Measurements from ENCODE around the gene TNFSF8.

The TNFSF8 gene

DNA sequence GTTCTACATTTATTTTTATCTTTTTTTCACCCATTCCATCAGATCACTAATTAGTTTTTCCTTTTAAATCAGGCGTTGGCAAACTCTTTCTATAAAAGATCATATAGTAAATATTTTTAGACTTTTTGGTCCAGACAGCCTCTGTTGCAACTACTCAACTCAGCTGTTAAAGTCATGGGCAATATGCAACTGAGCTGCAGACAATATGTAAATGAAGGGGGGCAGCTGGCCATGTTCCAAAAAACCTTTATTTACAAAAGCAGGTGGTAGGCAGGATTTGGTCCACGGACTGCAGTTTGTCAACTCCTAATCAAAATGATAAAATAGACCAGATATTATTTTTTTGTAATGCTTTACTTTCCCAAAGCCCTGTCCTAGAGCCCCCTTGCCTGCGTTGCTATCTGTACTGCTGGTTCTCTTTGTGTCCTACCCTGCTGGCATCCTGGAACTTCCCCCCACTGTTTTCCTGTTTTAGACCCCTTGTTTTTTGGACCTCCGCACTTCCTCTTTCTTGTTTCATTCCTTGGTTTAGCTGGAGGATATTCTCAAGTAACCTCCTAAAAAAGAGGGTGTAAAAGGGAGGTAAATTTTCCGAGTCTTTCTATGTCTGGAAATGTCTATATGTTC, 24.7 kb upstream of the TNFSF8 start:
- Histone ChIP-seq H3K27ac (ENCODE audit: low read length) (no peak overlapping the region), H3K36me3 (ENCODE audit: insufficient read depth, low read depth, low read length) (no peaks in the 10 kb centered on the region), H3K9ac (ENCODE audit: low read depth, low read length) (no peak overlapping the region), H3K9me3 (ENCODE audit: insufficient read depth, low read depth, low read length) (peaks cover 5% of the 10 kb centered on the region; the same call in 1 of the 2 replicates), H3K4me1 (ENCODE audit: insufficient read depth, low read length) (peaks cover 4% of the 10 kb centered on the region; the same call in 1 of the 2 replicates), H3K27me3 (ENCODE audit: insufficient read depth, low read length) (no peaks in the 10 kb centered on the region), H3K4me3 (ENCODE audit: low read length) (no peak overlapping the region)

DNA sequence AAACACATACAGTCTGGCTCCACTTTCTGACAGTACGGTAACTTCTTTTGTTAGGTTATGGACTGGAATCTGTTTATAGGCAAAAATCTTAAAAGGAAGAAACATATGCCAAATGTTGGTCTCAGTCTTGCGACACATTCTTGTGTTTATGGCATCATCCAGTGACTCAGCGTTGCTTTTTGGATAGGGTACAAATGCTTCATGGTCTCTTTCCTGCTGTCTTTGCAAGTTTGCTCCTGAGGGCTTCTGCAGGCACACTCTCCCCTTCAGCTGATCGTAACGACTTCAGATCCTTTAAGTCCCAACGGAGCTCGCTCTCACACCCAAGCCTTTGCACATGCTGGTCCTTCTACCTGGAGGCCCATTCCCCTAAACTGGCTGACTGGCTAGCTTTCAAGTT, 23.6 kb upstream of the TNFSF8 start:
- Histone ChIP-seq H3K36me3 (ENCODE audit: insufficient read depth, low read depth, low read length) (no peaks in the 10 kb centered on the region), H3K27ac (ENCODE audit: low read length) (no peak overlapping the region), H3K9me3 (ENCODE audit: insufficient read depth, low read depth, low read length) (no peaks in the 10 kb centered on the region), H3K27me3 (ENCODE audit: insufficient read depth, low read length) (no peaks in the 10 kb centered on the region), H3K4me1 (ENCODE audit: insufficient read depth, low read length) (peaks cover 4% of the 10 kb centered on the region; the same call in 1 of the 2 replicates), H3K4me3 (ENCODE audit: low read length) (no peak overlapping the region), H3K9ac (ENCODE audit: low read depth, low read length) (no peak overlapping the region)

DNA sequence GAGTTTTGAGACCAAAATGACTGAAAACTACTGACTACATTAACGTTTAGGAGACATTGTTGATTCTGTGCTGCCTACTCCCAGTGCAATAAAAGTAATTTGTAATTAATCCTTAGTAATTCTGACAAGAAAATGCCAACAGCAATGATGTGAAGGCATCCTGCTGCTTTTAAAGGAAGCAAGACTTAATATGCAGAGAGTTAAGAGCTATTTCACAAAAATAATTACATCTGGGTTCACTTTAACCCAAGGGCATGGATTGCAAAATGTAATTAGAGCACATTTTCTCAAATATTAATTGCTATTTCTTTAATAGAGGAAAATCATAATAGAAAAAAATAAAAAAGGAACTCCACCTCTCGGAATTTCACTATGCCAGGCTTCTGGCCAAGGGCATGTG, 22.7 kb upstream of the TNFSF8 start:
- no peaks in the 10 kb centered on the region for H3K27me3 ChIP-seq (ENCODE audit: insufficient read depth, low read length)
- no peak overlapping the region for H3K9ac ChIP-seq (ENCODE audit: low read depth, low read length)
- H3K36me3 ChIP-seq (ENCODE audit: insufficient read depth, low read depth, low read length) = no peaks in the 10 kb centered on the region
- no peaks in the 10 kb centered on the region for H3K9me3 ChIP-seq (ENCODE audit: insufficient read depth, low read depth, low read length)
- H3K27ac ChIP-seq (ENCODE audit: low read length) = no peak overlapping the region
- peaks cover 4% of the 10 kb centered on the region; the same call in 1 of the 2 replicates for H3K4me1 ChIP-seq (ENCODE audit: insufficient read depth, low read length)
- H3K4me3 ChIP-seq (ENCODE audit: low read length) = no peak overlapping the region

DNA sequence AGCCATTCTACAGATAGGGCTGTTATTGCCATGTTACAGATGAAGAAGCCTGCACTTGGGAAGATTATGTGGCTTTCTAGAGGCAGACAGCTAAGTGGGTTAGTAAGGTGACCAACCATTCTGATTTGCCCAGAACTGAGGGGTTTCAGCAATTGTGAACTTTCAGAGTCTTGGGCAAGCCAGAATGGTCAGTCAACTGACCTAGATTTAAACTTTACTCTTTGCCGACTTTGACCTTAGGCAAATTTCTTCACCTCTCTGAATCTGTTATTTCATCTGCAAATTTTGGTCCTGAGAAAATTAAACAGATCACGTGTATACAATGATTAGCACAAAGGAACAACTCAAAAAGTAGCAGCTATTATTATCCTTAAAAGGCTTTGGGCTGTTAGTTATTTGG, 20.4 kb upstream of the TNFSF8 start:
- H3K27ac ChIP-seq (ENCODE audit: low read length) = no peak overlapping the region
- no peaks in the 10 kb centered on the region for H3K36me3 ChIP-seq (ENCODE audit: insufficient read depth, low read depth, low read length)
- H3K4me1 ChIP-seq (ENCODE audit: insufficient read depth, low read length) = peaks cover 4% of the 10 kb centered on the region; the same call in 1 of the 2 replicates

DNA sequence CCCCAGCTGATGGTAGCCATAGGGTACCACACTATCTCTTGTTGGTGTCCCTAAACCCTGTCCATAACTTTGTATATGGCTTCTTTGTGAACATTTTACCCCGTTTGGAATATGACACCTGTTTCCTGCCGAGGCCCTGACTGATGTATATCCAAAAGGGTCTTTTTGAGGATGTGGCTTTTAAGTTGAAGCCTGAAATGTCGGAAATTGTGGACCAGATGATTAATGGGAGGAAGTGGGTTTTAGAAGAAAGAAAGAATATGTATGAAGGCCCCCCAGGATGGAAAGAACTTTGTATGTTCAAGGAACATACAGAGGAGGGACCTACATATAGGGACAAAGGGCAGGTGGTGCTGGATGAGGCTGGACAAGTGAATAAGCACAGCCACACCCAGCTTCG, 16.7 kb upstream of the TNFSF8 start:
- H3K4me1 ChIP-seq (ENCODE audit: insufficient read depth, low read length) = no peaks in the 10 kb centered on the region
- no peaks in the 10 kb centered on the region for H3K9me3 ChIP-seq (ENCODE audit: insufficient read depth, low read depth, low read length)
- no peak overlapping the region for H3K9ac ChIP-seq (ENCODE audit: low read depth, low read length)
- H3K4me3 ChIP-seq (ENCODE audit: low read length) = no peak overlapping the region
- no peaks in the 10 kb centered on the region for H3K36me3 ChIP-seq (ENCODE audit: insufficient read depth, low read depth, low read length)
- no peak overlapping the region for H3K27ac ChIP-seq (ENCODE audit: low read length)
- H3K27me3 ChIP-seq (ENCODE audit: insufficient read depth, low read length) = peaks cover 17% of the 10 kb centered on the region

More for the DNA sequence above, 20.4 kb upstream of the TNFSF8 start:
- peaks cover 13% of the 10 kb centered on the region for H3K27me3 ChIP-seq (ENCODE audit: insufficient read depth, low read length)
- H3K9me3 ChIP-seq (ENCODE audit: insufficient read depth, low read depth, low read length) = no peaks in the 10 kb centered on the region
- H3K4me3 ChIP-seq (ENCODE audit: low read length) = no peak overlapping the region
- no peak overlapping the region for H3K9ac ChIP-seq (ENCODE audit: low read depth, low read length)

DNA sequence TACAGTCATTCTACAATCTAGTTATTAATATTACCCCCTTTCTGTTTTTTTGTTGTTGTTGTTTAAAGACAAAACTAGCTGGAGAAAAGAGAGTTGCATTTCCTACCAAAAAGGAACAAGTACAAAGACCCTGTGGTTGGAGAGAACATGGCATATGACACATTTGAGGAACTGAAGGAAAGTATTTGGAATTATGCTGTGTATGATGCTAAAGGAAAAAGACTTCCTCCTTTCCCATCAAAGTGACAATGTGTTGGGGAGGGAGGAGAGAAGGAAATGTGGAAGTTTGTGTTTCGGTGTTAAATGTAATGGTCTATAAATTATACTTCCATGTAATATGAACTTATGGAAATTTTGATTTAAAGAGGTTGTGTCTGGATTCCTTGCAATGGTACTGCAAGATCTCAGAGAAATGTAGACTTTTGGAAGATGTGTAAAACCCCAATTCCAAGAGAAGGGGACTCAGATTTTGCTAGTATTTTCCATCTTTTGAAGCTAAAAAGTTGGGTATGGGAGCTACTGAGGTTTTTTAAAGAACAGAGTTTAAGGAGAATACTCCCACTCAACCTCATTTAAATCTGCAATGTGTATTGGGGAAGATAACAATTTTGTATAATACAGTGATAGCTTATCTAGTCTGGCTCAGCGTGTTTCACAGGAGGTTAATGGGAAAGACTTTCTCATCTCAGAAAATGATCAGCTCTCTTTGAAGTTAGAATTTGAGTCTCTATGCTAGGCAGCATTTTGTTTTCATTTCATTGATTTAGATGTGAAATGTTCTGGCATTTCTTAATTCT, 15.4 kb upstream of the TNFSF8 start:
- Histone ChIP-seq H3K36me3 (ENCODE audit: insufficient read depth, low read depth, low read length) (no peaks in the 10 kb centered on the region), H3K27me3 (ENCODE audit: insufficient read depth, low read length) (peaks cover 17% of the 10 kb centered on the region), H3K27ac (ENCODE audit: low read length) (no peak overlapping the region), H3K9me3 (ENCODE audit: insufficient read depth, low read depth, low read length) (no peaks in the 10 kb centered on the region), H3K9ac (ENCODE audit: low read depth, low read length) (no peak overlapping the region), H3K4me3 (ENCODE audit: low read length) (no peak overlapping the region), H3K4me1 (ENCODE audit: insufficient read depth, low read length) (no peaks in the 10 kb centered on the region)

DNA sequence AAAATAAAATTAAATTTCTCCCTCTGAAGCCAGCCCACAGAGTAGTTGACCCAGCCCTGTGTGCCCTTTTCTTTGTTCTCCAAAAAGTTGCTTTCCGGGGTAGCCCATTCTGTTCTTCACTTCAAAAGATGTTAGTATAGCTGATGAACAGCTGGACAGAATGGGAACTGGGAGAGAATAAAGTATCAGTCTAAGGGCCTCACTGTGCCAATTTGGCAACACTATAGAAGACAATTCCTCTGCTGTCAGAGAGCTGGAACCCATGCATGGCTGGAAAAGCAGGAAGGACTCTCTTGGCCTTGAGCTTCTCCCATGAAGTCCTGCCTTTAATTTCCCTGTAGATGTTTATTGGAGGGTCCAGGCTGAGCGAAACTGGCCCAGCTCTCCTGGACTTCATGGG, 11.0 kb upstream of the TNFSF8 start:
- no peaks in the 10 kb centered on the region for H3K4me1 ChIP-seq (ENCODE audit: insufficient read depth, low read length)
- no peaks in the 10 kb centered on the region for H3K36me3 ChIP-seq (ENCODE audit: insufficient read depth, low read depth, low read length)
- peaks cover 11% of the 10 kb centered on the region for H3K27me3 ChIP-seq (ENCODE audit: insufficient read depth, low read length)
- no peak overlapping the region for H3K9ac ChIP-seq (ENCODE audit: low read depth, low read length)
- H3K27ac ChIP-seq (ENCODE audit: low read length) = no peak overlapping the region
- H3K9me3 ChIP-seq (ENCODE audit: insufficient read depth, low read depth, low read length) = no peaks in the 10 kb centered on the region
- H3K4me3 ChIP-seq (ENCODE audit: low read length) = no peak overlapping the region

DNA sequence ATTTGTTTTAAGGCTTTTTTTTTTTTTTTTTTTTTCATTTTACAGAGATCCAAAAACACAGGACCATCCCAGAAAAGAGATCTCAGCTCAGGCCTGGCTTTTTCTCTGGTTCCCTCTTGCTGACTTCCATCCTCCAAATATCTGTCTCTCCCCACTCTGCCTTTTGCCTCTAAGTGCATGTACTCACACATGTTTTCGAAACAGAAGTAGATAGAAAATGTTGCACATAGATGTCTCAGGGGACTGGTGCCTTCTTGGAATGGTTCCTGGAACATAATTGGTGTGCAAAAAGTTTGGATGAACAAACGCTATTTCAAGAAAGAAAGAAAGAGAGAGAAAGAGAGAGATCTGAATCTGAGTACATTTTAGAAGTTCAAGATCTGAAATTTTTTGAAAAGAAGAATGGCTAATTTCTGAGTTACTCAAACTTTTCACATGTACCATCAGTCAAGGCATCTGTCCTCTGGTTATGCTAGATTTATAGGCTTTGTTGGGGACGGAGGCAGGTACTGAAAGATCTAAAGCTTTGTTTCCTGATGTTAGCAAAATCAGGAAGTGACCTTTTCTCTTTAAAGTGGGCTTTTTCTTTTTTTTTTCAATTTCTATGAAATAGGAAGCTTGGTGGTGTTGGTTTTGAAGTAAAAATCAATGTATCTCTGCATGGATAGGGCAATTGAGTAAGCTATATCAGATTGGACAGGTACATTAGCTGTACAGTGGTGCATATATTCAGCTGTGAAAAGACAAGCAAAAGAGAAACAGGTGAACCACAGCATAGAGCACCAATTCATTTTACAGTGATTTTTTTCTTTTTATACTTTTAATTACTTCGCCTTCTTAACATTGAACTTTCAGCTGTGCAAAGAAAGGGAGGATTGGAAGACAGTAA, 8.5 kb upstream of the TNFSF8 start:
- Histone ChIP-seq H3K36me3 (ENCODE audit: insufficient read depth, low read depth, low read length) (no peaks in the 10 kb centered on the region), H3K9ac (ENCODE audit: low read depth, low read length) (no peak overlapping the region), H3K27me3 (ENCODE audit: insufficient read depth, low read length) (peaks cover 20% of the 10 kb centered on the region; the same call in 1 of the 2 replicates), H3K27ac (ENCODE audit: low read length) (no peak overlapping the region), H3K4me3 (ENCODE audit: low read length) (no peak overlapping the region), H3K9me3 (ENCODE audit: insufficient read depth, low read depth, low read length) (no peaks in the 10 kb centered on the region), H3K4me1 (ENCODE audit: insufficient read depth, low read length) (no peaks in the 10 kb centered on the region)

DNA sequence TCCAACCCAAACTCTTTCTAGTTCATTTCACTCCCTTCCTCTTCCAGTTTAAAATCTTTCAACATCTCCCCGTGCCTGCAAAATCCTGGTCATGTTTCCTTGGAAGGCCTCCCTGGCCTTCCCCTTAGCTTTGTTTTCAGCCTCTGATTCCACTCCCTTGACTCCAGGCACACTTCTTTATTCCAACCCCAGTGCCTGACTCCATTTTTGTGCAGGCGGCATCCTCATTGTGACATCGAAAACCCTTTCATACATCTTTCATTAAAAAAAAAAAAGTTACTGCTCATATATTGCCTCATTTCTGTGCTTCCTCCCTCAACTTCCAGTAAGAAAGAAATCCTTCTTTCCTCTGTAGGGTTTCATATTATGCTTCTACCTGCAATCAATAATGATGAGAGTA, 7.1 kb upstream of the TNFSF8 start:
- H3K4me1 ChIP-seq (ENCODE audit: insufficient read depth, low read length) = no peaks in the 10 kb centered on the region
- H3K36me3 ChIP-seq (ENCODE audit: insufficient read depth, low read depth, low read length) = no peaks in the 10 kb centered on the region
- no peak overlapping the region for H3K4me3 ChIP-seq (ENCODE audit: low read length)
- peaks cover 31% of the 10 kb centered on the region for H3K27me3 ChIP-seq (ENCODE audit: insufficient read depth, low read length)
- no peaks in the 10 kb centered on the region for H3K9me3 ChIP-seq (ENCODE audit: insufficient read depth, low read depth, low read length)
- H3K9ac ChIP-seq (ENCODE audit: low read depth, low read length) = no peak overlapping the region
- no peak overlapping the region for H3K27ac ChIP-seq (ENCODE audit: low read length)

DNA sequence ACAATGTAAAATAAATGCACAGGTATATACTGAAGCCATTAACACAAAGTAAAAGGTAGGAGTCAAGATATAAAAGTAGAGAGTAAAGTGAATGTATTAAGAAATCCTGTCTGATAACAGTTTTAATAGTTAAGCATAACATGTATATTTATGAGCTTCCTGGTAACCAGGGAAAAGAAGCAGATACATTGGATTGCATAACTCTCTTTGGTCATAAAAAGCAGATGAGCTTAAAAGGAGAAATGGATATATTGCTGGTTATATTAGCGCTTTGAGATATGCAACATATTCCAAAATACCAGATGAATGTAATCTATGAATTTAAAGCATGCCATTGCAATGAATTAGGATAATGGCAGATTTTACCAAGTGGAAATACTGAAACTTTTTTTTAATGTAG, 6.2 kb upstream of the TNFSF8 start:
- Histone ChIP-seq H3K4me3 (ENCODE audit: low read length) (no peak overlapping the region), H3K9me3 (ENCODE audit: insufficient read depth, low read depth, low read length) (no peaks in the 10 kb centered on the region), H3K9ac (ENCODE audit: low read depth, low read length) (no peak overlapping the region), H3K4me1 (ENCODE audit: insufficient read depth, low read length) (peaks cover 6% of the 10 kb centered on the region; the same call in 1 of the 2 replicates), H3K27ac (ENCODE audit: low read length) (no peak overlapping the region), H3K27me3 (ENCODE audit: insufficient read depth, low read length) (peaks cover 41% of the 10 kb centered on the region), H3K36me3 (ENCODE audit: insufficient read depth, low read depth, low read length) (no peaks in the 10 kb centered on the region)

DNA sequence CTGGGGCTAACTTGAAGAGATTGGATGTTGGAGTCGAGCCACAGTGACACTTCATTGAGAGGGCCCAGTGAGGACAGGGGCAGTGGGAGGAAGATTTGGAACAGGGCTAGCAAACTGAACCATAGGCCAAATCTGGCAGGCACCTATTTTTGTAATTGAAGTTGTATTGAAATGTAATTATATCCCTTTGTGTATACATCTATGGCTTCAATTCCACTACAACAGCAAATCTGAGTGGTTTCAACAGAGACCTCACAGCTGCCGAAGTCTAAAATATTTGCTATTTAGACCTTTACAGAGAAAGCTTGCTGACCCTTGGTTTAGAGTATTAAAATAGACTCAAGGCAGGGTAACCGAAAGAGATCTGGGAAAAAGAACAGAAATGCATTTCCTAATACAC, 4.7 kb upstream of the TNFSF8 start:
- H3K36me3 ChIP-seq (ENCODE audit: insufficient read depth, low read depth, low read length) = no peaks in the 10 kb centered on the region
- peaks cover 6% of the 10 kb centered on the region; the same call in 1 of the 2 replicates for H3K4me1 ChIP-seq (ENCODE audit: insufficient read depth, low read length)
- peaks cover 55% of the 10 kb centered on the region for H3K27me3 ChIP-seq (ENCODE audit: insufficient read depth, low read length)
- no peak overlapping the region for H3K27ac ChIP-seq (ENCODE audit: low read length)
- H3K9me3 ChIP-seq (ENCODE audit: insufficient read depth, low read depth, low read length) = no peaks in the 10 kb centered on the region
- no peak overlapping the region for H3K9ac ChIP-seq (ENCODE audit: low read depth, low read length)
- no peak overlapping the region for H3K4me3 ChIP-seq (ENCODE audit: low read length)
